SK-N-SH (cell line): ENCODE data around the gene APOC3. TPM values are rescaled to one million over a fixed set of nuclear protein-coding genes. Genes with fewer than 3 reads are reported as not detected.

ENCODE experiments used
- CTCF ChIA-PET: fragments of 300-600, 350-600 bp; formaldehyde crosslinking; extraction: SDS; loops from one replicate; lab custom pipeline; 2021; lab: Yijun Ruan, JAX
- POLR2A ChIA-PET: fragments of 350-600 bp; sonication (Branson Sonifier 250); formaldehyde crosslinking; extraction: SDS; loops from one replicate; lab custom pipeline; 2020; ENCODE audit warnings: antibody characterized with exemption, inconsistent platforms; lab: Yijun Ruan, JAX
- DNase-seq: peaks from one replicate; pipeline ENCODE4 v3.0.0; 2012
- H2AFZ ChIP-seq: fragments of 200-600 bp; sonication (generic); 2 replicates; pipeline ENCODE4 v1.8.1; 2016; ENCODE audit warnings: antibody characterized with exemption, mild to moderate bottlenecking, low read depth
- H3F3A ChIP-seq: fragments of 200-600 bp; sonication (generic); replicated peaks from 2 replicates; pipeline ENCODE3; 2016; ENCODE audit warnings: antibody characterized with exemption, mild to moderate bottlenecking; ENCODE audit not compliant: insufficient read depth
- H3K27ac ChIP-seq, 2 experiments: fragments of 200-500 bp in 1 of 2; fragments of 200-600 bp in 1 of 2; sonication (Bioruptor generic) in 1 of 2; sonication (generic), shearing (Covaris generic) in 1 of 2; 2 replicates each; pipeline versions ENCODE4 v1.5.1 to v1.6.1; 2014 to 2016; ENCODE audit warnings: low read depth in 2 of 2, inconsistent platforms in 1 of 2, low read length in 1 of 2, mild to moderate bottlenecking in 1 of 2, mixed read lengths in 1 of 2
- H3K27me3 ChIP-seq: fragments of 200-600 bp; sonication (generic), shearing (Covaris generic); 2 replicates; pipeline ENCODE4 v1.6.1; 2016; ENCODE audit warnings: mixed run types; ENCODE audit not compliant: insufficient read depth
- H3K36me3 ChIP-seq, 2 experiments: fragments of 200-500 bp in 1 of 2; fragments of 200-600 bp in 1 of 2; sonication (Bioruptor generic) in 1 of 2; sonication (generic) in 1 of 2; replicated peaks in 1 of 2; 2 replicates each; pipeline versions ENCODE3 to v1.5.1; 2014 to 2016; ENCODE audit warnings: low read length in 1 of 2, mild to moderate bottlenecking in 1 of 2; ENCODE audit not compliant: insufficient read depth in 2 of 2, control insufficient read depth in 1 of 2
- H3K4me1 ChIP-seq, 2 experiments: fragments of 200-500 bp in 1 of 2; fragments of 200-600 bp in 1 of 2; sonication (Bioruptor generic) in 1 of 2; sonication (generic), shearing (Covaris generic) in 1 of 2; 2 replicates each; pipeline versions ENCODE4 v1.5.1 to v1.6.1; 2014 to 2016; ENCODE audit warnings: low read depth in 1 of 2, low read length in 1 of 2, mixed run types in 1 of 2; ENCODE audit not compliant: insufficient read depth in 2 of 2, control insufficient read depth in 1 of 2
- H3K4me2 ChIP-seq: fragments of 200-600 bp; sonication (generic), shearing (Covaris generic); 2 replicates; pipeline ENCODE4 v1.6.1; 2017; ENCODE audit warnings: mixed run types
- H3K4me3 ChIP-seq, 2 experiments: fragments of 200-500 bp in 1 of 2; fragments of 200-600 bp in 1 of 2; sonication (Bioruptor generic) in 1 of 2; sonication (generic), shearing (Covaris generic) in 1 of 2; 2 replicates each; pipeline versions ENCODE4 v1.5.1 to v1.8.1; 2014 to 2016; ENCODE audit warnings: low read depth in 2 of 2, inconsistent platforms in 1 of 2, low read length in 1 of 2, mild to moderate bottlenecking in 1 of 2, mixed read lengths in 1 of 2, moderate library complexity in 1 of 2
- H3K79me2 ChIP-seq: fragments of 200-600 bp; sonication (generic); 2 replicates; pipeline ENCODE4 v1.8.1; 2017; ENCODE audit warnings: mild to moderate bottlenecking; ENCODE audit not compliant: insufficient read depth
- H3K9ac ChIP-seq: fragments of 200-600 bp; sonication (generic); 2 replicates; pipeline ENCODE4 v1.6.1; 2017; ENCODE audit warnings: mixed run types
- H3K9me2 ChIP-seq: fragments of 200-600 bp; sonication (generic); 2 replicates; pipeline ENCODE4 v1.6.1; 2017; ENCODE audit warnings: mixed run types
- H3K9me3 ChIP-seq: fragments of 200-600 bp; sonication (generic); 2 replicates; pipeline ENCODE4 v1.6.1; 2017; ENCODE audit warnings: mixed run types, mild to moderate bottlenecking, moderate library complexity
- H4K20me1 ChIP-seq: fragments of 200-600 bp; sonication (generic); 2 replicates; pipeline ENCODE4 v1.6.1; 2017; ENCODE audit warnings: mild to moderate bottlenecking, mixed run types; ENCODE audit not compliant: insufficient read depth
- CHD2 ChIP-seq: fragments of 150-350 bp; IDR thresholded peaks from 2 replicates; pipeline ENCODE4 v1.6.1; 2018; ENCODE audit warnings: low read length; ENCODE audit not compliant: partially characterized antibody
- ELF1 ChIP-seq: IDR thresholded peaks from 2 replicates; pipeline ENCODE4 v1.4.0; 2012
- FOSL2 ChIP-seq: IDR thresholded peaks from 2 replicates; pipeline ENCODE4 v1.4.0; 2012; ENCODE audit warnings: low read depth, mild to moderate bottlenecking, moderate library complexity, borderline replicate concordance
- FOXJ3 ChIP-seq: sonication (generic); formaldehyde crosslinking; IDR thresholded peaks from 2 replicates; pipeline ENCODE4 v1.5.1; 2020; ENCODE audit warnings: mild to moderate bottlenecking, missing genetic modification reagents
- MXI1 ChIP-seq: IDR thresholded peaks from 2 replicates; pipeline ENCODE4 v1.6.1; 2012; ENCODE audit warnings: mild to moderate bottlenecking, low read depth, low read length, improper control_type of control experiment
- NFIC ChIP-seq: IDR thresholded peaks from 2 replicates; pipeline ENCODE4 v1.4.0; 2012; ENCODE audit warnings: borderline replicate concordance
- POLR2AphosphoS5 ChIP-seq: IDR thresholded peaks from 2 replicates; pipeline ENCODE4 v1.6.1; 2012; ENCODE audit warnings: low read depth, low read length
- RXRA ChIP-seq: IDR thresholded peaks from 2 replicates; pipeline ENCODE4 v1.4.0; 2012; ENCODE audit warnings: low read depth, mild to moderate bottlenecking, borderline replicate concordance
- SIN3A ChIP-seq: IDR thresholded peaks from 2 replicates; pipeline ENCODE4 v1.6.1; 2012; ENCODE audit warnings: low read depth, mild to moderate bottlenecking, low read length, moderate library complexity, borderline replicate concordance
- SMC3 ChIP-seq: IDR thresholded peaks from 2 replicates; pipeline ENCODE4 v1.6.1; 2012; ENCODE audit warnings: low read depth, low read length, improper control_type of control experiment
- TEAD4 ChIP-seq: IDR thresholded peaks from 2 replicates; pipeline ENCODE4 v1.4.0; 2012; ENCODE audit warnings: mild to moderate bottlenecking, borderline replicate concordance; ENCODE audit not compliant: insufficient read depth
- WGBS: methylation state at CpG from one replicate; pipeline ENCODE4 v1.1.6; 2017; ENCODE audit warnings: low lambda C conversion rate; 5-methylcytosine and 5-hydroxymethylcytosine counted together
- polyA plus RNA-seq, 3 experiments: library from polyadenylated mRNA; depleted of rRNA; stranded (reverse); fragments of >200 nt; gene quantifications; 2 replicates each; pipeline ENCODE4 v1.2.3, GENCODE V29; 2012
- TF ChIP-seq, protein P1 (sequence below): fragments of 200-600 bp; sonication (generic); IDR thresholded peaks from 2 replicates; pipeline ENCODE4 v1.6.1; 2017; ENCODE audit warnings: antibody characterized with exemption, mild to moderate bottlenecking, moderate library complexity
- TF ChIP-seq, protein P2 (sequence below): IDR thresholded peaks from 2 replicates; pipeline ENCODE4 v1.4.0; 2012; ENCODE audit warnings: low read depth, borderline replicate concordance
- TF ChIP-seq, protein P3 (sequence below): IDR thresholded peaks from 2 replicates; pipeline ENCODE4 v1.6.1; 2012; ENCODE audit warnings: mild to moderate bottlenecking, low read depth, low read length, moderate library complexity

Gene APOC3
- polyA plus RNA-seq, 1 of the 3 experiments (the other 2 are of a cell fraction): not detected

DNA sequence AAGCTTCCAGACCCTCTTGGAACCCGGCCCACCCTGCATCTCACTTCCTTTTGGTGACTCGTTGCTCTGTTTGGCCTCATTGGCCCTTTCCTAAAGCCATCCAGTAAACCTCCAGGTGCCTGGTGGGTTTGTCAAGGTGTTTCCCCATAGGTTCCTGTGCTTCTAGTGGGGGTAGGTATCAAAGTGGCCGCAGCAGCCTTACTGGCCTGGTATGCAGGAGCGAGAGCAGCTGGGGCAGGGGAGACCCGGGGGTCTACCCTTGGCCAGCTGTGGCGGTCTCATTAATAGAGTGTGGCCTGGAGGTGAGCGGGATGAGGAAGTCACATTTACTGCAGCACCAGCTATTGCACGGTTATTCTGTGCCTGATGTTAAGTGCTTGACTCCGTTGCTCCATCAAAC is 10.7 kb upstream of the APOC3 start:
- no peak overlapping the region for H3K27ac ChIP-seq
- TF ChIP-seq, protein P1, sequence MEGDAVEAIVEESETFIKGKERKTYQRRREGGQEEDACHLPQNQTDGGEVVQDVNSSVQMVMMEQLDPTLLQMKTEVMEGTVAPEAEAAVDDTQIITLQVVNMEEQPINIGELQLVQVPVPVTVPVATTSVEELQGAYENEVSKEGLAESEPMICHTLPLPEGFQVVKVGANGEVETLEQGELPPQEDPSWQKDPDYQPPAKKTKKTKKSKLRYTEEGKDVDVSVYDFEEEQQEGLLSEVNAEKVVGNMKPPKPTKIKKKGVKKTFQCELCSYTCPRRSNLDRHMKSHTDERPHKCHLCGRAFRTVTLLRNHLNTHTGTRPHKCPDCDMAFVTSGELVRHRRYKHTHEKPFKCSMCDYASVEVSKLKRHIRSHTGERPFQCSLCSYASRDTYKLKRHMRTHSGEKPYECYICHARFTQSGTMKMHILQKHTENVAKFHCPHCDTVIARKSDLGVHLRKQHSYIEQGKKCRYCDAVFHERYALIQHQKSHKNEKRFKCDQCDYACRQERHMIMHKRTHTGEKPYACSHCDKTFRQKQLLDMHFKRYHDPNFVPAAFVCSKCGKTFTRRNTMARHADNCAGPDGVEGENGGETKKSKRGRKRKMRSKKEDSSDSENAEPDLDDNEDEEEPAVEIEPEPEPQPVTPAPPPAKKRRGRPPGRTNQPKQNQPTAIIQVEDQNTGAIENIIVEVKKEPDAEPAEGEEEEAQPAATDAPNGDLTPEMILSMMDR: no peak
- no peak for TF ChIP-seq POLR2AphosphoS5
- no peak for TF ChIP-seq SMC3
- TF ChIP-seq, all 33 proteins: peak for 0
- CTCF ChIA-PET: interaction anchor here (0.5 to 2.0 kb wide), 4 partner anchors 23 to 1408 kb away, joined by 3 to 6 read pairs (median 4); partner anchors contain the start of gene APOA5
- Histone ChIP-seq H3K4me3 (no peak overlapping the region), H4K20me1 (no peaks in the 10 kb centered on the region), H2AFZ (no peak overlapping the region), H3K27me3 (no peaks in the 10 kb centered on the region), H3K79me2 (no peaks in the 10 kb centered on the region), H3F3A (no peaks in the 10 kb centered on the region), H3K4me1 (no peaks in the 10 kb centered on the region), H3K9me3 (no peaks in the 10 kb centered on the region), H3K9ac (no peak overlapping the region), H3K4me2 (no peak overlapping the region), H3K36me3 (no peaks in the 10 kb centered on the region), H3K9me2 (no peaks in the 10 kb centered on the region)
- POLR2A ChIA-PET: no interaction called here
- WGBS: 81% methylated on average over 9 of the region's 9 CpGs
- no peak for DNase-seq

DNA sequence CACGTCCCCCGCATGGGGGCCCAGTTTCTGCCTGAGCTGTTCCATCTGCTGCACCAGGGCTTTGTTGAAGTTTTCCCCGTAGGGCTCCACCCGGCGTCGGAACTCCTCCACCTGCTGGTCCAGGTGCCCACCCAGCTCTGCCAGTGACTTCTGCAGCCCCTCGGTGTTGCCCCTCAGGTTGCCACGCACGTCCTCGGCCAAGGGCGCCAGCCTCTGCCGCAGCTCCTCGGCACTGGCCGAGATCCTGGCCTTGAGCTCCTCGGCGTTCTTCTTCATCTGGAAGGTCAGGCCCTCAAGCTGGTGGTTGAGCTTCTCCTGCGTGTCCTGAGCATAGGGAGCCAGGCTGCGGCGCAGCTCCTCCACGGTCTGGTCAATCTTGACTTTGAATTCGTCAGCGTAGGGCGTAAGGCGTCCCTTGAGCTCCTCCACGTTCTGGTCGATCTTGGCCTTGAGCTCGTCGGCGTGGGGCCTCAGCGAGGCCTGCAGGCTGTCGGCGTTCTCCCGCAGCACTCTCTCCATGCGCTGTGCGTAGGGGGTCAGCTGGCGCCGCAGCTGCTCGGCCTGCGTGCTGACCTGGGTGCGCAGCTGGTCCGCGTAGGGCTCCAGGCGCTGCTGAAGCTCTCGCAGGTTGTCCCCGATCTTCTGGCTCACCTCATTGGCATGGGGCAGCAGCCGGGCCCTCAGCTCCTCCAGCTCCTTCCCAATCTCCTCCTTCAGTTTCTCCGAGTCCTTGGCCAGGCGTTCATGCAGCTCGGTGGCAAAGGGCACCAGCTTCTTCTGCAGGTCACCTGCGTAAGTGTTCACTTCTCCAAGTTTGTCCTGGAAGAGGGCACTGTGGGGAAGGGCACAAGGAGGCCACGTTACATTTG is 8.4 kb upstream of the APOC3 start:
- H3K27me3 ChIP-seq: no peaks in the 10 kb centered on the region
- no peaks in the 10 kb centered on the region for H4K20me1 ChIP-seq
- DNase-seq: no peak
- ChIA-PET CTCF (interaction anchor here (1.0 to 2.8 kb wide), 3 partner anchors 15 to 285 kb away, joined by 3 to 13 read pairs (median 3); no protein-coding TSS in a partner anchor), POLR2A (no interaction called here)
- no peak overlapping the region for H2AFZ ChIP-seq
- no peak overlapping the region for H3K4me2 ChIP-seq
- WGBS: 87% methylated on average over 46 of the region's 51 CpGs
- H3K36me3 ChIP-seq: no peaks in the 10 kb centered on the region
- H3K4me3 ChIP-seq: no peak overlapping the region
- no peak overlapping the region for H3K9ac ChIP-seq
- no peaks in the 10 kb centered on the region for H3K9me3 ChIP-seq
- H3K79me2 ChIP-seq: no peaks in the 10 kb centered on the region
- H3K27ac ChIP-seq: no peak overlapping the region
- no peaks in the 10 kb centered on the region for H3F3A ChIP-seq
- no peaks in the 10 kb centered on the region for H3K4me1 ChIP-seq
- H3K9me2 ChIP-seq: no peaks in the 10 kb centered on the region
- TF ChIP-seq TEAD4 (no peak), FOXJ3 (CRISPR knock-in tag) (no peak), SIN3A (no peak), RXRA (no peak), MXI1 (no peak), NFIC (no peak), ELF1 (no peak), FOSL2 (no peak), SMC3 (no peak), CHD2 (no peak)
- TF ChIP-seq, protein P2, sequence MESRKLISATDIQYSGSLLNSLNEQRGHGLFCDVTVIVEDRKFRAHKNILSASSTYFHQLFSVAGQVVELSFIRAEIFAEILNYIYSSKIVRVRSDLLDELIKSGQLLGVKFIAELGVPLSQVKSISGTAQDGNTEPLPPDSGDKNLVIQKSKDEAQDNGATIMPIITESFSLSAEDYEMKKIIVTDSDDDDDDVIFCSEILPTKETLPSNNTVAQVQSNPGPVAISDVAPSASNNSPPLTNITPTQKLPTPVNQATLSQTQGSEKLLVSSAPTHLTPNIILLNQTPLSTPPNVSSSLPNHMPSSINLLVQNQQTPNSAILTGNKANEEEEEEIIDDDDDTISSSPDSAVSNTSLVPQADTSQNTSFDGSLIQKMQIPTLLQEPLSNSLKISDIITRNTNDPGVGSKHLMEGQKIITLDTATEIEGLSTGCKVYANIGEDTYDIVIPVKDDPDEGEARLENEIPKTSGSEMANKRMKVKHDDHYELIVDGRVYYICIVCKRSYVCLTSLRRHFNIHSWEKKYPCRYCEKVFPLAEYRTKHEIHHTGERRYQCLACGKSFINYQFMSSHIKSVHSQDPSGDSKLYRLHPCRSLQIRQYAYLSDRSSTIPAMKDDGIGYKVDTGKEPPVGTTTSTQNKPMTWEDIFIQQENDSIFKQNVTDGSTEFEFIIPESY: no peak
- TF ChIP-seq, protein P3, sequence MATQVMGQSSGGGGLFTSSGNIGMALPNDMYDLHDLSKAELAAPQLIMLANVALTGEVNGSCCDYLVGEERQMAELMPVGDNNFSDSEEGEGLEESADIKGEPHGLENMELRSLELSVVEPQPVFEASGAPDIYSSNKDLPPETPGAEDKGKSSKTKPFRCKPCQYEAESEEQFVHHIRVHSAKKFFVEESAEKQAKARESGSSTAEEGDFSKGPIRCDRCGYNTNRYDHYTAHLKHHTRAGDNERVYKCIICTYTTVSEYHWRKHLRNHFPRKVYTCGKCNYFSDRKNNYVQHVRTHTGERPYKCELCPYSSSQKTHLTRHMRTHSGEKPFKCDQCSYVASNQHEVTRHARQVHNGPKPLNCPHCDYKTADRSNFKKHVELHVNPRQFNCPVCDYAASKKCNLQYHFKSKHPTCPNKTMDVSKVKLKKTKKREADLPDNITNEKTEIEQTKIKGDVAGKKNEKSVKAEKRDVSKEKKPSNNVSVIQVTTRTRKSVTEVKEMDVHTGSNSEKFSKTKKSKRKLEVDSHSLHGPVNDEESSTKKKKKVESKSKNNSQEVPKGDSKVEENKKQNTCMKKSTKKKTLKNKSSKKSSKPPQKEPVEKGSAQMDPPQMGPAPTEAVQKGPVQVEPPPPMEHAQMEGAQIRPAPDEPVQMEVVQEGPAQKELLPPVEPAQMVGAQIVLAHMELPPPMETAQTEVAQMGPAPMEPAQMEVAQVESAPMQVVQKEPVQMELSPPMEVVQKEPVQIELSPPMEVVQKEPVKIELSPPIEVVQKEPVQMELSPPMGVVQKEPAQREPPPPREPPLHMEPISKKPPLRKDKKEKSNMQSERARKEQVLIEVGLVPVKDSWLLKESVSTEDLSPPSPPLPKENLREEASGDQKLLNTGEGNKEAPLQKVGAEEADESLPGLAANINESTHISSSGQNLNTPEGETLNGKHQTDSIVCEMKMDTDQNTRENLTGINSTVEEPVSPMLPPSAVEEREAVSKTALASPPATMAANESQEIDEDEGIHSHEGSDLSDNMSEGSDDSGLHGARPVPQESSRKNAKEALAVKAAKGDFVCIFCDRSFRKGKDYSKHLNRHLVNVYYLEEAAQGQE: no peak
- TF ChIP-seq, protein P1: no peak
